ENCODE measurements around the gene TSPAN13.

- TF ChIP-seq YY1 (IDR thresholded peaks at IDR 0.05; ENCODE audit: insufficient read depth, insufficient read length): no peak
- TF ChIP-seq SUZ12 (IDR thresholded peaks at IDR 0.05; ENCODE audit: extremely low read depth, insufficient read depth, insufficient read length): no peak
- TF ChIP-seq ZNF274 (IDR thresholded peaks at IDR 0.05; ENCODE audit: low read depth, low read length): no peak
Observed at GRCh38 chr7:16753102-16753931, at the start of gene TSPAN13.
